ENCODE measurements around the gene KCNJ15. TPM values are rescaled to one million over a fixed set of nuclear protein-coding genes. Genes with fewer than 3 reads are reported as not detected.
A peak's percentile ranks its signal among the peaks of the same experiment; 100 is the strongest.

The KCNJ15 gene
- total RNA-seq, 1 donor from 2014 or later: 0.97 TPM

DNA sequence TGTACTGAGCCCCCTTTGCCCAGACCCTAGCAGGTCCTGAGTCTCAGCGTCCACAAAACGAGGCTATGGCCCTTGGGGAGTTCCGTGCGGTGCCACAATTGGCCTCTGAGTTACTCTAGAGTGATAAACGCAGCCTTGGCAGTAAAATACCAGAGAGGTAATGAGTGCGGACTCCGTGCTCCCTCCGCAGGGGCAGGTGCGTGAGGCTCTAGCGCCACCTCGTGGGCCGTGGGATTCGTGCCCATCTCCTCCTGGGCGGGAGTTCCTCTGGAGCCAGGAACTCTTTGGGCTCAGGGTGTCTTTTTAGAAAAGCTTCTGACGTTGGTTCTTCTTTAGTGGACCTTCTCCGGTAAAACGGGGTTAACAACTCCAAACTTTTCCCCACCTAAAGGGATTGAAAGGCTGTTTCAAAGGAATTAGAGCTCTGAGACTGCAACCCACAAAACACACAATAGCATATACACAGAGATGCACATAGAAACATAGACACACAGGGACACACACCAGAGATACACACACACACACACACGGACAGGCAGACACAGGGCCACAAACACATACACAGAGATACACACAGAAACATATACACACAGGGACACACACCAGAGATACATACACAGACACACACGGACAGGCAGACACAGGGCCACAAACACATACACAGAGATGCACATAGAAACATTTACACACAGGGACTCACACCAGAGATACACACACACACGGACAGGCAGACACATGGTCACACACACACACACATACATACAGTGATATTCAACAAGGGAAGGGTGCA lies 99.4 kb downstream of the KCNJ15 start:
- Mint-ChIP-seq H3K27ac (ENCODE audit: unreplicated experiment) (peak overlapping the region; percentile 21), H3K9me3 (ENCODE audit: unreplicated experiment) (no peaks in the 10 kb centered on the region)
- DNase-seq (ENCODE audit: low spot score): peak; percentile 91

More for the DNA sequence above, 99.4 kb downstream of the KCNJ15 start:
- Mint-ChIP-seq H3K27me3 (ENCODE audit: unreplicated experiment) (peaks cover 9% of the 10 kb centered on the region), H3K36me3 (ENCODE audit: low read depth, unreplicated experiment) (no peaks in the 10 kb centered on the region), H3K4me1 (ENCODE audit: unreplicated experiment) (peaks cover 23% of the 10 kb centered on the region), H3K4me3 (ENCODE audit: unreplicated experiment) (no peak overlapping the region)
- peak; percentile 92 for TF ChIP-seq CTCF (IDR thresholded peaks at IDR 0.05; ENCODE audit: unreplicated experiment)

Other genes starting within 250 kb of the KCNJ15 start
- 133 TPM for gene ERG, start 241.5 kb downstream of the KCNJ15 start, total RNA-seq (ENCODE audit: unreplicated experiment)

Data from endothelial cell (in vitro differentiated cells).